ENCODE results near the gene EEPD1. TPM values are rescaled to one million over a fixed set of nuclear protein-coding genes. Genes with fewer than 3 reads are reported as not detected.
A peak's percentile ranks its signal among the peaks of the same experiment; 100 is the strongest.
"Not testable (repeated sequence)": the region's sequence is repeated elsewhere in the genome, so short reads cannot be mapped to it uniquely, and the experiment has no call there.

EEPD1 gene
- polyA plus RNA-seq, 10 donors, result 10.5 to 17.2 (median 12.9) TPM

- DNase-seq, result peak in 2 of 3 donors; percentile 62 to 79
These were observed 61.8 kb downstream of the EEPD1 start for GRCh38 chr7:36214608-36215456.

- no peak for DNase-seq
These were observed 62.4 kb downstream of the EEPD1 start for GRCh38 chr7:36215457-36215765.

- DNase-seq, result no peak
These were observed 63.1 kb downstream of the EEPD1 start for GRCh38 chr7:36216063-36216684.

DNA sequence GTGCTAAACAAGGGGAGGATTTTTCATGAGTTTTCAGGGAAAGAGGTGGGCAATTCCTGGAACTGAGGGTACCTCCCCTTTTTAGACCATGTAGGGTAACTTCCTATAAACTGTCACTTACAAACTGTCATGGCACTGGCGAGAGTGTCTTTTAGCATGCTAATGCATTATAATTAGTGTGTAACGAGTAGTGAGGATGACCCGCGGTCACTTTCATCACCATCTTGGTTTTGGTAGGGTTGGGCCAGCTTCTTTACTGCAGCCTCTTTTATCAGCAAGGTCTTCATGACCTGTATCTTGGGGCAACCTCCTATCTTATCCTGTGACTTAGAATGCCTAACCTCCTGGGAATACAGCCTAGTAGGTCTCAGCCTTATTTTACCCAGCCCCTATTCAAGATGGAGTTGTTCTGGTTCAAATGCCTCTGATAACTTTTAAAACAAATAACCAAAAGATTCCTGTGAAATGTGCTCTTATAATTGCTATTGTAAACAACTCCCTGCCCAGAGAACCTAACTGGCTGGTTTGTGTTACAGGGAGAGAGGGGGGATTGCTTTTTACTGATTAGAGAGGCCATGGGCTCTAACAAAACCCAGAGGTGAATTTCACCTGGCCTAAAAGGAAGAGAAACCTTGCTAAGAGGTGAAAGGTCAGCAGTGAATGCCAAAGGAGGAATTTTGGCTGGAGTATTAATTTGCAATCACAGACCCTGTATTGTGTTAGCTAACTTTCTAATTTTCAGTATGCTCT, 64.3 kb downstream of the EEPD1 start:
- no peak for DNase-seq

GRCh38 chr7:36217961-36218284, 64.9 kb downstream of the EEPD1 start:
- DNase-seq, result no peak

DNA sequence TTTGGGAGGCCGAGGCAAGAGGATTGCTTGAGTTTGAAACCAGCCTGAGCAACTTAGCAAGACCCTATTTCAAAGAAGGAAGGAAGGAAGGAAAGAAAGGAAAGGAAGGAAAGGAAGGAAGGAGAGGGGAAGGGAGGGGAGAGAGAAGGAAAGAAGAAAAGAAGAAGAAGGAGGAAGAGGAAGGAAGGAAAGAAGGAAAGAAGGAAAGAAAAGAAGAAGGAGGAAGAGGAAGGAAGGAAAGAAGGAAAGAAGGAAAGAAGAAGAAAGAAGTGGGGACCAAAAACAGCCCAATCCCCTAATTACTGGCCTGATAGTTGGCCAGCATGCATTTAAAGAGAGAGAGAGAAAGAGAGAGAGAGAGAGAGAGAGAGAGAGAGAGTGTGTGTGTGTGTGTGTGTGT, 66.4 kb downstream of the EEPD1 start:
- no peak for DNase-seq

- DNase-seq, result no peak
These were observed 70.8 kb downstream of the EEPD1 start for GRCh38 chr7:36223851-36224250.

- no peak for DNase-seq
These were observed 72.1 kb downstream of the EEPD1 start for GRCh38 chr7:36224934-36225858.

DNA sequence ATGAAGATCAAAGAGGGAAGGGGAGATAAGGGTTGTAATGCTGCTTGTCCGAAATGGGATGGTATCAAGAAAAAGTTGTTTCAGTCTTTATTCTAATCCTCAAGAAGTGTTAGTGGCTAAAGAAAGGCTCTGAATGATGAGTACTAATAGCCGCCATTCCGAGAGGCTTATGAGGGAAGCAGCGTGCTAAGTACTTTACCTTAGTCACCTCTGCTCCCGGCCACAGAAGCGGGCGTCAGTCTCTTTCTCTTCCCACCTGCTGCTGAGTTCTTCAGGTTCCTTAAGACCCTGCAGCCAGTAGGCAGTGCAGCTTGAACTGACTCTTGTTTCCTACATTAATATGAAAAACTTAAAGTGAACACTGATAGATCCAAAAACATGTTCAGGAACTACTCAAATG, 73.1 kb downstream of the EEPD1 start:
- no peak for DNase-seq

GRCh38 chr7:36227223-36227622, 74.2 kb downstream of the EEPD1 start:
- peak; percentile 78 to 88 (median 82) for DNase-seq

DNA sequence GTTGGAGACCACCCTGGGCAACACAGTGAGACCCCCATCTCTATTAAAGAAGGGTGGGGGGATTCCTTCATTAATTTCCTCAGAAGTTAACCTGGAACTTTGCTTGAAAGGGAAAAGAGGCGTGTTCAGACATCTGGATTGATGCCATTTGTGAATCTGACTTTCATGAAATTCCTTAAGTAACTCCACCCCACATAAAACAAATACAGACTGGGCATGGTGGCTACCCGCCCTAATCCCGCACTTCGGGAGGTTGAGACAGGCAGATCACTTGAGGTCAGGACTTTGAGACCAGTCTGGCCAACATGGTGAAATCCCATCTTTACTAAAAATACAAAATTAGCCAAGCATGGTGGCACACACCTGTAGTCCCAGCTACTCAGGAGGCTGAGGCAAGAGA, 75.0 kb downstream of the EEPD1 start:
- DNase-seq, result no peak

DNA sequence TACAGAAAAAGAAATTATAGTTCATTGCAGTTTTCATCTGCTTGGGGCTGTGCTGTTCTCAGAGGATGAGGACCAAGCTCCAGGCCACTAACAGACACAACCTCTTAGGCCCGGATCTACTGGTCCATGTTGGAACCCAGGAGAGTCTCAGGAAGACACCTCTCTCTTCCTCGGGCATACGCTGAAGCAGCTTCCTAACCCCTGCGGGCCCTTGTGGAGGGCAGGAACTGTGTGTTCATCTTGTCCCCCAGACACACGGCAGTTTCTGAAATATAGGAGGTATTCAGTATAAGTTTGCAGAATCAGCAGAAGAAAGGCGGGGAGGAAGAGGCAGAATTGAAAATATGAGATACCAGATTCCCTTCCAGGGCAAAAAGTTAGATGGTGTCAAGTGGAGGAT, 78.4 kb downstream of the EEPD1 start:
- DNase-seq, result no peak

DNA sequence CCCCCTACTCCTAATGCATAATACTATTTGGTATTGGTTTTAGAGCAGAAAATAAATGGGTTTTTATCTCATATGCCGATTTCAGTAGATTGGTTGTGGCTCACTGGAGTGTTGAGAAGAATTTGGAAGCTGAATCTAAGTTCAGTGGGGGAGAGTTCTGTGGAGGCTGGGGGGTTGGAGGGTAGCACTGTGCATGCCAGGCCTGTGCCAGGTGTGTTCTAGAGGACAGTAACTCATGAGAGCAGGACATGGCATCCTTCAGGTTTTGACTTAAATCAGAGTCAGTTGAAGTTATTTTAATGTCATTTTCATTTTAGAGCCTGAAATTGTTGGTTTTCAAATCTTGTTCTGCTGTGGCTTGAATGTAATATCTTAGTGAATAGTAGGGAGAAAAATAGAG, 79.5 kb downstream of the EEPD1 start:
- no peak for DNase-seq

- no peak for DNase-seq
These were observed 80.0 kb downstream of the EEPD1 start for GRCh38 chr7:36232971-36233550.

GRCh38 chr7:36236073-36236472, 83.0 kb downstream of the EEPD1 start:
- no peak for DNase-seq

GRCh38 chr7:36238138-36238537, 85.1 kb downstream of the EEPD1 start:
- no peak for DNase-seq

- not testable (repeated sequence) for DNase-seq
These were observed 90.3 kb downstream of the EEPD1 start for GRCh38 chr7:36243356-36243755.

DNA sequence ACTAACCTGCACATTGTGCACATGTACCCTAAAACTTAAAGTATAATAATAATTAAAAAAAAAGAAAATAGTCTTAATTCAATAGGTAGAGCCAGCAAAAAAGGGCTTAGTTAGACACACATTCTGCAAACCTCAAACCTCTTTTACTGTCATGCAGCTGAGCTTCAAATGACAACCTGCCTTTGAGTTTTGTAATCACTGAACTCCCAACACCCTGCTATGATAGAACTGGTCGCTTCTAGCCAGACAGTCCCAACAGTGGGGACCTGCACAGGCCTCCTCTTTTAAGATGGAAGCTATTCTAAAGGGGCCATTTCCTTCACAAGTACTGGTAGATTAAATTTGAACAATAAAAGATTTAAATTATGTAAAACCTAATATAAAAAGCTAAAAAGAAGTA, 90.9 kb downstream of the EEPD1 start:
- DNase-seq, result not testable (repeated sequence)

DNA sequence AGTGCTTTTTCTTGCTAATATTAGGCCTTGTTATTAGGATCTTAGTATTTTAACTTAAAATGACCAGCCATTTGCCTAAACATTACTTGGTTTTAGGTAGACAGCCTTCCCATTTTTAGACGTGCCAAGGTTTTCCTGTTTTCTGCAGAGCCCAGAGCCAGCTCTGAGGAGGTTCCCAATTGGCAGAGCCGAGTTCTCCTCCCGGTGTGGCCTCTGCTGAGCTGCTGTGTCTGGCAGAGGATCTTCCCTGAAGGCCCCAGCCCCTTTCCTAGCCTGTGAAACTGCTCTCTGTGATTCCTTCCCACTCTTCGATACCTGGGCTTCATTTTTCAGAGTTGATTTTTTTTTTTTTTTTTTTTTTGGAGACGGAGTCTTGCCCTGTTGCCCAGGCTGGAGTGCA, 91.4 kb downstream of the EEPD1 start:
- peak in 1 of 3 donors; percentile 56 for DNase-seq

- no peak for DNase-seq
These were observed 92.7 kb downstream of the EEPD1 start for GRCh38 chr7:36245684-36246299.

GRCh38 chr7:36249091-36249490, 96.0 kb downstream of the EEPD1 start:
- DNase-seq, result no peak

All from muscle of back (tissue), 11 donors.